NCI-H1694 treated with DMSO at 0.1 percent for 48 hours (cell line): ENCODE results near the gene BAG3.
"Not testable (repeated sequence)": the region's sequence is repeated elsewhere in the genome, so short reads cannot be mapped to it uniquely, and the experiment has no call there.

Experiments
- DNase-seq: peaks from one replicate; lab custom pipeline; 2025; lab: John Stamatoyannopoulos, UW

Gene BAG3

GRCh38 chr10:119650692-119651513 is at the start of gene BAG3:
Gene BAG3, plus strand, starts transcription at chr10:119651380. Its CDS starts 296 bp downstream, at chr10:119651676.
- DNase-seq, result no peak

- DNase-seq, result no peak
Observed at GRCh38 chr10:119602241-119603095, 48.7 kb upstream of the BAG3 start.

- no peak for DNase-seq
Observed at GRCh38 chr10:119604468-119604867, 46.7 kb upstream of the BAG3 start.

- DNase-seq, result no peak
Observed at GRCh38 chr10:119608316-119609155, 42.6 kb upstream of the BAG3 start.

- DNase-seq, result no peak
Observed at GRCh38 chr10:119609516-119609915, 41.7 kb upstream of the BAG3 start.

GRCh38 chr10:119611433-119611832 is 39.7 kb upstream of the BAG3 start:
- DNase-seq, result no peak

- no peak for DNase-seq
Observed at GRCh38 chr10:119613741-119614140, 37.4 kb upstream of the BAG3 start.

GRCh38 chr10:119614686-119615085 is 36.5 kb upstream of the BAG3 start:
- DNase-seq, result no peak

- no peak for DNase-seq
Observed at GRCh38 chr10:119616882-119617570, 34.2 kb upstream of the BAG3 start.

- no peak for DNase-seq
Observed at GRCh38 chr10:119619215-119619614, 32.0 kb upstream of the BAG3 start.

- DNase-seq, result not testable (repeated sequence)
Observed at GRCh38 chr10:119619811-119620210, 31.4 kb upstream of the BAG3 start.

- no peak for DNase-seq
Observed at GRCh38 chr10:119620241-119621077, 30.7 kb upstream of the BAG3 start.

- no peak for DNase-seq
Observed at GRCh38 chr10:119621078-119621384, 30.1 kb upstream of the BAG3 start.

- no peak for DNase-seq
Observed at GRCh38 chr10:119625570-119626280, 25.5 kb upstream of the BAG3 start.

- DNase-seq, result no peak
Observed at GRCh38 chr10:119630300-119630699, 20.9 kb upstream of the BAG3 start.

GRCh38 chr10:119633538-119634218 is 17.5 kb upstream of the BAG3 start:
- no peak for DNase-seq

- no peak for DNase-seq
Observed at GRCh38 chr10:119634219-119634544, 17.0 kb upstream of the BAG3 start.

- DNase-seq, result no peak
Observed at GRCh38 chr10:119637631-119638030, 13.5 kb upstream of the BAG3 start.

- DNase-seq, result no peak
Observed at GRCh38 chr10:119638982-119639381, 12.2 kb upstream of the BAG3 start.

GRCh38 chr10:119640384-119640783 is 10.8 kb upstream of the BAG3 start:
- no peak for DNase-seq
